GM12878 (cell line): ENCODE results near the gene NCKAP5. TPM values are rescaled to one million over a fixed set of nuclear protein-coding genes. Genes with fewer than 3 reads are reported as not detected.

ENCODE experiments used
- ATAC-seq: fragments of 200-7000 bp; cut with Tn5 transposase; 3 replicates; pipeline ENCODE4 v1.9.1; 2020; ENCODE audit warnings: mild to moderate bottlenecking, moderate library complexity
- BruUV-seq: library from RNA; stranded (reverse); fragments of 400-500 nt; replicated peaks from 2 replicates; lab custom pipeline; 2021; lab: Mats Ljungman, UMichigan
- CTCF ChIA-PET: fragments of 300-600 bp; sonication (Branson Sonifier 250); formaldehyde crosslinking; extraction: SDS; loops from one replicate; lab custom pipeline; 2021; ENCODE audit warnings: inconsistent platforms; lab: Yijun Ruan, JAX
- POLR2A ChIA-PET: fragments of 350-600 bp; formaldehyde crosslinking; extraction: SDS; loops from one replicate; lab custom pipeline; 2021; ENCODE audit warnings: inconsistent platforms; lab: Charles Lee
- RAD21 ChIA-PET: fragments of 300-600 bp; sonication (Branson Sonifier 250); formaldehyde crosslinking; loops from one replicate; lab custom pipeline; 2023; ENCODE audit warnings: antibody characterized with exemption; ENCODE audit not compliant: unreplicated experiment; lab: Charles Lee
- SMC1A ChIA-PET: fragments of 300-600 bp; sonication (Branson Sonifier 250); formaldehyde crosslinking; loops from one replicate; lab custom pipeline; 2023; ENCODE audit not compliant: unreplicated experiment, uncharacterized antibody; lab: Charles Lee
- DNase-seq: peaks from one replicate; pipeline ENCODE4 v3.0.0-alpha.2; 2011; ENCODE audit warnings: low read depth, low spot score
- FAIRE-seq: peaks from 3 replicates; lab custom pipeline; 2011; peaks lifted over from hg19 to GRCh38; lab: Jason Lieb, UNC
- H2AFZ ChIP-seq: 2 replicates; pipeline ENCODE4 v1.6.0; 2011; ENCODE audit warnings: low read depth, low read length, control low read depth; ENCODE audit not compliant: control insufficient read depth
- H3K27ac ChIP-seq: 2 replicates; pipeline ENCODE4 v1.5.1; 2011; ENCODE audit warnings: control low read depth; ENCODE audit not compliant: control insufficient read depth, insufficient read depth
- H3K27me3 ChIP-seq, 2 experiments: replicated peaks in 1 of 2; 2 replicates each; pipeline versions ENCODE4 v1.6.0 to v1.6.1; 2011; ENCODE audit warnings: low read length in 1 of 2; ENCODE audit not compliant: control insufficient read depth in 2 of 2, insufficient read depth in 2 of 2
- H3K36me3 ChIP-seq, 2 experiments: 2 replicates each; pipeline ENCODE4 v1.5.1; 2011; ENCODE audit warnings: low read length in 1 of 2; ENCODE audit not compliant: control insufficient read depth in 2 of 2, insufficient read depth in 2 of 2
- H3K4me1 ChIP-seq: 2 replicates; pipeline ENCODE4 v1.6.1; 2011; ENCODE audit warnings: mild to moderate bottlenecking, low read length, moderate library complexity, mixed read lengths; ENCODE audit not compliant: control insufficient read depth, insufficient read depth
- H3K4me2 ChIP-seq: 2 replicates; pipeline ENCODE4 v1.6.0; 2011; ENCODE audit warnings: control low read depth; ENCODE audit not compliant: control insufficient read depth, insufficient read depth
- H3K4me3 ChIP-seq: fragments of 200-600 bp; sonication (generic); 2 replicates; pipeline ENCODE4 v1.5.1; 2016
- H3K79me2 ChIP-seq: 2 replicates; pipeline ENCODE4 v1.6.0; 2011; ENCODE audit warnings: low read length; ENCODE audit not compliant: control insufficient read depth, insufficient read depth
- H3K9ac ChIP-seq: 2 replicates; pipeline ENCODE4 v1.8.0; 2011; ENCODE audit warnings: low read length, control low read depth, mixed read lengths; ENCODE audit not compliant: control insufficient read depth, insufficient read depth
- H3K9me3 ChIP-seq: replicated peaks from 3 replicates; pipeline ENCODE4 v1.5.1; 2011; ENCODE audit warnings: mild to moderate bottlenecking, low read length; ENCODE audit not compliant: control insufficient read depth, insufficient read depth
- H4K20me1 ChIP-seq: 2 replicates; pipeline ENCODE4 v1.6.0; 2011; ENCODE audit not compliant: control insufficient read depth, insufficient read depth
- BHLHE40 ChIP-seq, 2 experiments: fragments of 450-650 bp in 1 of 2; IDR thresholded peaks; 2 replicates each; pipeline ENCODE4 v1.6.1; 2011 to 2017; ENCODE audit warnings: low read depth in 2 of 2, borderline replicate concordance in 1 of 2, improper control_type of control experiment in 1 of 2, low read length in 1 of 2, mild to moderate bottlenecking in 1 of 2
- BMI1 ChIP-seq: fragments of 450-650 bp; IDR thresholded peaks from 2 replicates; pipeline ENCODE4 v1.6.1; 2016; ENCODE audit warnings: mild to moderate bottlenecking, moderate library complexity, borderline replicate concordance
- E2F4 ChIP-seq: IDR thresholded peaks from 2 replicates; pipeline ENCODE4 v1.6.1; 2012; ENCODE audit warnings: low read depth, low read length, improper control_type of control experiment
- IKZF1 ChIP-seq: fragments of 450-650 bp; conservative IDR thresholded peaks from 2 replicates; pipeline ENCODE4 v1.6.1; 2017; ENCODE audit warnings: antibody characterized with exemption, mild to moderate bottlenecking
- NFXL1 ChIP-seq: fragments of 450-650 bp; IDR thresholded peaks from 2 replicates; pipeline ENCODE4 v1.6.1; 2017; ENCODE audit warnings: antibody characterized with exemption, mild to moderate bottlenecking, borderline replicate concordance
- NR2C2 ChIP-seq: IDR thresholded peaks from 2 replicates; pipeline ENCODE4 v1.6.1; 2011; ENCODE audit warnings: borderline replicate concordance, low read depth; ENCODE audit not compliant: control insufficient read depth, insufficient read length
- NR2F1 ChIP-seq: fragments of 450-650 bp; conservative IDR thresholded peaks from 2 replicates; pipeline ENCODE4 v1.6.1; 2017; ENCODE audit warnings: mild to moderate bottlenecking
- PKNOX1 ChIP-seq: fragments of 450-650 bp; IDR thresholded peaks from 2 replicates; pipeline ENCODE4 v1.6.1; 2016; ENCODE audit warnings: mild to moderate bottlenecking
- RFX5 ChIP-seq: IDR thresholded peaks from 2 replicates; pipeline ENCODE4 v1.6.1; 2011; ENCODE audit warnings: low read depth, low read length, improper control_type of control experiment
- SPI1 ChIP-seq: IDR thresholded peaks from 2 replicates; pipeline ENCODE4 v1.6.1; 2011; ENCODE audit warnings: low read depth, mild to moderate bottlenecking, low read length, moderate library complexity, borderline replicate concordance; ENCODE audit not compliant: insufficient read depth
- ZNF592 ChIP-seq: fragments of 450-650 bp; IDR thresholded peaks from 2 replicates; pipeline ENCODE4 v1.6.1; 2017; ENCODE audit warnings: mild to moderate bottlenecking, moderate library complexity
- WGBS: methylation state at CpG from one replicate; pipeline ENCODE4 v1.1.6; 2016; ENCODE audit warnings: low lambda C conversion rate; ENCODE audit not compliant: insufficient replicate concordance, insufficient coverage; ENCODE audit errors: missing lambda C conversion rate; 5-methylcytosine and 5-hydroxymethylcytosine counted together
- in situ Hi-C: fragments of 300-500 bp; cut with MboI; formaldehyde crosslinking; loops from 9 replicates; pipeline ENCODE4 v1.14.3; 2018; ENCODE audit warnings: mixed read lengths
- intact Hi-C: fragments of 100-400 bp; cut with micrococcal nuclease; formaldehyde crosslinking; loops from one replicate; pipeline ENCODE4 v1.14.2; 2022; ENCODE audit not compliant: unreplicated experiment
- polyA plus RNA-seq, 11 experiments: library from polyadenylated mRNA; depleted of rRNA in 4 of 11; unstranded in 6 of 11; stranded (reverse) in 5 of 11; fragments of >200 nt; fragmentation: Nextera tagmentation in 4 of 11; fragmentation: Illumina TruSeq in 1 of 11; extraction: Ambion mirVana in 4 of 11; extraction: Trizol in 1 of 11; gene quantifications; 1 replicate in 1 of 11; 2 replicates in 10 of 11; pipeline versions ENCODE4 v1.2.1 to v1.2.3, GENCODE V29; 2011 to 2016; ENCODE audit warnings: inconsistent platforms in 2 of 11, missing spikeins in 2 of 11, low read depth in 1 of 11
- total RNA-seq, 4 experiments: library from RNA; depleted of rRNA in 3 of 4; stranded (reverse); fragments of >200 nt in 3 of 4; fragmentation: Illumina TruSeq in 1 of 4; extraction: Trizol in 1 of 4; gene quantifications; 2 replicates each; pipeline versions ENCODE4 v1.2.1 to v1.2.3, GENCODE V29; 2013 to 2021
- TF ChIP-seq, protein P1 (sequence below): IDR thresholded peaks from 2 replicates; pipeline ENCODE4 v1.6.1; 2011; ENCODE audit warnings: borderline replicate concordance, low read depth, mild to moderate bottlenecking, moderate library complexity, mixed read lengths, low read length; ENCODE audit not compliant: insufficient read depth; ENCODE audit errors: extremely low read length

NCKAP5 gene
- total and polyA plus RNA-seq, 10 of the 15 experiments (the other 5 are each of a cell fraction or from before 2014, with no cell fraction given), result 0.06 to 0.44 (median 0.16) TPM

GRCh38 chr2:133306236-133306635 is 262.0 kb downstream of the NCKAP5 start (continued):
- TF ChIP-seq NR2C2 (no peak), SPI1 (no peak), IKZF1 (no peak), BHLHE40 (IDR thresholded peaks at IDR 0.05; ENCODE audit: borderline replicate concordance in 1 of 2, low read depth in 2 of 2, low read length in 1 of 2) (no peak)
- TF ChIP-seq, protein P1, sequence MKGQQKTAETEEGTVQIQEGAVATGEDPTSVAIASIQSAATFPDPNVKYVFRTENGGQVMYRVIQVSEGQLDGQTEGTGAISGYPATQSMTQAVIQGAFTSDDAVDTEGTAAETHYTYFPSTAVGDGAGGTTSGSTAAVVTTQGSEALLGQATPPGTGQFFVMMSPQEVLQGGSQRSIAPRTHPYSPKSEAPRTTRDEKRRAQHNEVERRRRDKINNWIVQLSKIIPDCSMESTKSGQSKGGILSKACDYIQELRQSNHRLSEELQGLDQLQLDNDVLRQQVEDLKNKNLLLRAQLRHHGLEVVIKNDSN, result no peak

DNA sequence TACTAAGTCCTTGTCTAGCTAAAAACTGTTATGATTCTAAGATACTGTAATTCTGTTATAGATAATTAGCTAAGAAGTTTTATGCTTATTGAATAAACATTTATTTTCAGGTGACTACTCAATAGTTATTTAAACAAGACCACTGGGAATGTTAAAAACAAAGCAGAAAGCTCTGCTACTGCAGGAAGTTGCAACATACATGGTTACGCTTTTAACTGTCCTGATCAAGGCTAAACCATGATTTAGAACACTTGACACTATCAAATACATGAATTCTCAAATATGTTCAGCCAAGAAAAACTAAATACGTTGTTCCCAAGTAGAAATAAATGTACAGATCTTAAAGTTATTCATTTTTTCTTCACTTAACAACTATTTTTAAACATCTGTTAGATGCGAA is 263.9 kb downstream of the NCKAP5 start:
- no peak overlapping the region for H3K4me2 ChIP-seq
- ChIA-PET SMC1A (interaction anchor here (0.7 to 2.0 kb wide), 5 partner anchors 8 to 257 kb away, joined by 3 to 5 read pairs (median 3); no protein-coding TSS in a partner anchor), CTCF (no interaction called here), RAD21 (no interaction called here), POLR2A (no interaction called here)
- FAIRE-seq (no peak), ATAC-seq (no peak), DNase-seq (no peak)
- H3K36me3 ChIP-seq, result no peaks in the 10 kb centered on the region
- H3K9ac ChIP-seq, result no peak overlapping the region
- no peaks in the 10 kb centered on the region for H4K20me1 ChIP-seq
- intact Hi-C loops, result no loop called here
- H3K4me3 ChIP-seq, result no peak overlapping the region
- no peak overlapping the region for H2AFZ ChIP-seq
- TF ChIP-seq PKNOX1, result no peak
- no peak for TF ChIP-seq BMI1
- no peak for TF ChIP-seq NFXL1
- no peak for TF ChIP-seq RFX5
- no peak for TF ChIP-seq IKZF1
- no peak for TF ChIP-seq ZNF592
- no peak for TF ChIP-seq NR2F1
- no peak for TF ChIP-seq E2F4
- in situ Hi-C loops, result no loop called here
- BruUV-seq, result no TSS peak
- H3K27ac ChIP-seq, result no peak overlapping the region
- no peaks in the 10 kb centered on the region for H3K27me3 ChIP-seq
- no peaks in the 10 kb centered on the region for H3K4me1 ChIP-seq
- H3K79me2 ChIP-seq, result no peaks in the 10 kb centered on the region
- 19% methylated on average over 3 of the region's 3 CpGs for WGBS
- H3K9me3 ChIP-seq, result no peaks in the 10 kb centered on the region
